ENCODE results near the gene MED13L. TPM values are rescaled to one million over a fixed set of nuclear protein-coding genes. Genes with fewer than 3 reads are reported as not detected.

MED13L gene
- total and polyA plus RNA-seq, 4 donors, result 7.9 to 94.0 (median 37.7) TPM

DNA sequence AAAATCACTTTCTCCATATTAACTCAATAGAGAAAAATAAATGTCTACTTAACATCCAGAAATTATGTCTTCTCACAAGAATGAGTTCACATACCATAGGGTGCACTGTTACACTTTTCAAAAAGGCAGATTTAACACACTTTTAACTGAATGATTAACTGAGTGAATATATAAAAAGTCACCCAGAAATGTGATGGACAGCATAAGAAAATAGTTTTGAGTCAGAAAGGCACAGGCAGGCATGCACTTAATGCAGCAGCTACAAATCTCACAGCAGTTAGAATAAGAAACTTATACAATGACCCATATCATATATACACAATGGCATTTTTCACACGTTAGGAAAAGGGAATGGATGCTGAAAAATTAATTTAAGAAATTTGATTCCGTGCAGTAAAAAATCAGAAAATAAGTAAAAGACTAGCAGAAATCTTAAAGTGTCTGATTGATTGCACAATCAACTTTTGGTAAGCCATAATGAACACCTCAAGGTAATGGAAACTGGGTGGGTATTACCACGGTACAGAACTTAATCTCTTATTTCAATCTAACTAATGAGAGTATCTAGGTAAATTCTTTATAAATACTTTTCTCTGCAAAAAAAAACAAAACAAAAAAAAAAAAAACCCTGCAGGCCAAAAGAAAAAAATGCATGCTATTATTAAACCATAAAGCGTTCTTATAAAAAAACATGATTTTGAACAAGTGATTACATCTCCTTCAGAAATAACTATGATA lies 3.5 kb downstream of the MED13L start (continued):
- TF ChIP-seq, protein P1, sequence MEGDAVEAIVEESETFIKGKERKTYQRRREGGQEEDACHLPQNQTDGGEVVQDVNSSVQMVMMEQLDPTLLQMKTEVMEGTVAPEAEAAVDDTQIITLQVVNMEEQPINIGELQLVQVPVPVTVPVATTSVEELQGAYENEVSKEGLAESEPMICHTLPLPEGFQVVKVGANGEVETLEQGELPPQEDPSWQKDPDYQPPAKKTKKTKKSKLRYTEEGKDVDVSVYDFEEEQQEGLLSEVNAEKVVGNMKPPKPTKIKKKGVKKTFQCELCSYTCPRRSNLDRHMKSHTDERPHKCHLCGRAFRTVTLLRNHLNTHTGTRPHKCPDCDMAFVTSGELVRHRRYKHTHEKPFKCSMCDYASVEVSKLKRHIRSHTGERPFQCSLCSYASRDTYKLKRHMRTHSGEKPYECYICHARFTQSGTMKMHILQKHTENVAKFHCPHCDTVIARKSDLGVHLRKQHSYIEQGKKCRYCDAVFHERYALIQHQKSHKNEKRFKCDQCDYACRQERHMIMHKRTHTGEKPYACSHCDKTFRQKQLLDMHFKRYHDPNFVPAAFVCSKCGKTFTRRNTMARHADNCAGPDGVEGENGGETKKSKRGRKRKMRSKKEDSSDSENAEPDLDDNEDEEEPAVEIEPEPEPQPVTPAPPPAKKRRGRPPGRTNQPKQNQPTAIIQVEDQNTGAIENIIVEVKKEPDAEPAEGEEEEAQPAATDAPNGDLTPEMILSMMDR (IDR thresholded peaks at IDR 0.05; ENCODE audit: low read depth, low read length, missing input control), result no peak
- TF ChIP-seq TAF1 (conservative IDR thresholded peaks at IDR 0.05) (no peak), RXRA (IDR thresholded peaks at IDR 0.05) (no peak)
- TF ChIP-seq, protein P2, sequence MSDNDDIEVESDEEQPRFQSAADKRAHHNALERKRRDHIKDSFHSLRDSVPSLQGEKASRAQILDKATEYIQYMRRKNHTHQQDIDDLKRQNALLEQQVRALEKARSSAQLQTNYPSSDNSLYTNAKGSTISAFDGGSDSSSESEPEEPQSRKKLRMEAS (IDR thresholded peaks at IDR 0.05), result no peak

DNA sequence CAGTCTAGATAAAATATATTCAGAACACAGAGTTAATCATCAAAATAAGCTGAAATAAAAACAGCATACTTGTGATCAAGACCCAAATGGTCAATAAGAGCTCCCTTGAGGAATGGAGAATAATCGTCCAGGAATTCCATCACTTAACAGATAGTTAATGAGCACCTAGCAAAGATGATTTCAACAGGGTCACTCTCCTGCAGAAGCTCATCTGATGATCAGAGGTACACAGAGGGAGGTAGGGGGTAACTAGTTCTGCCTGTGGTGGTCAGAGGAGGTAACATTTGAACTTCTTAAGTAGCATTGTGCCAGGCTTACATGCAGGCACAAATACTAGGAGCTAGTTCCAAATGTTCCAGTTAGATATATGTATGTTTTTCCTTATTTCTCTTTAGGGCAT lies 9.5 kb downstream of the MED13L start:
- Histone ChIP-seq H3K4me1 (ENCODE audit: control insufficient read depth in 4 of 4, insufficient read depth in 4 of 4, low read length in 3 of 4) (peaks cover 6 to 37% (median 22%) of the 10 kb centered on the region in 4 donors), H3K27me3 (ENCODE audit: control insufficient read depth in 4 of 4, insufficient read depth in 4 of 4, low read length in 3 of 4) (no peaks in the 10 kb centered on the region), H3K36me3 (ENCODE audit: control insufficient read depth in 4 of 4, insufficient read depth in 3 of 4, low read depth in 1 of 4, low read length in 3 of 4) (no peaks in the 10 kb centered on the region), H3K9me3 (ENCODE audit: control insufficient read depth in 4 of 4, low read length in 3 of 4) (no peaks in the 10 kb centered on the region), H3K4me3 (ENCODE audit: low read depth in 1 of 3, low read length in 3 of 3) (no peak overlapping the region), H3K9ac (ENCODE audit: low read depth in 1 of 2, low read length in 2 of 2) (no peak overlapping the region), H3K27ac (ENCODE audit: low read depth in 1 of 2, low read length in 2 of 2) (no peak overlapping the region)
- 25% methylated on average over 1 of the region's 1 CpG for WGBS
- TF ChIP-seq, protein P3, sequence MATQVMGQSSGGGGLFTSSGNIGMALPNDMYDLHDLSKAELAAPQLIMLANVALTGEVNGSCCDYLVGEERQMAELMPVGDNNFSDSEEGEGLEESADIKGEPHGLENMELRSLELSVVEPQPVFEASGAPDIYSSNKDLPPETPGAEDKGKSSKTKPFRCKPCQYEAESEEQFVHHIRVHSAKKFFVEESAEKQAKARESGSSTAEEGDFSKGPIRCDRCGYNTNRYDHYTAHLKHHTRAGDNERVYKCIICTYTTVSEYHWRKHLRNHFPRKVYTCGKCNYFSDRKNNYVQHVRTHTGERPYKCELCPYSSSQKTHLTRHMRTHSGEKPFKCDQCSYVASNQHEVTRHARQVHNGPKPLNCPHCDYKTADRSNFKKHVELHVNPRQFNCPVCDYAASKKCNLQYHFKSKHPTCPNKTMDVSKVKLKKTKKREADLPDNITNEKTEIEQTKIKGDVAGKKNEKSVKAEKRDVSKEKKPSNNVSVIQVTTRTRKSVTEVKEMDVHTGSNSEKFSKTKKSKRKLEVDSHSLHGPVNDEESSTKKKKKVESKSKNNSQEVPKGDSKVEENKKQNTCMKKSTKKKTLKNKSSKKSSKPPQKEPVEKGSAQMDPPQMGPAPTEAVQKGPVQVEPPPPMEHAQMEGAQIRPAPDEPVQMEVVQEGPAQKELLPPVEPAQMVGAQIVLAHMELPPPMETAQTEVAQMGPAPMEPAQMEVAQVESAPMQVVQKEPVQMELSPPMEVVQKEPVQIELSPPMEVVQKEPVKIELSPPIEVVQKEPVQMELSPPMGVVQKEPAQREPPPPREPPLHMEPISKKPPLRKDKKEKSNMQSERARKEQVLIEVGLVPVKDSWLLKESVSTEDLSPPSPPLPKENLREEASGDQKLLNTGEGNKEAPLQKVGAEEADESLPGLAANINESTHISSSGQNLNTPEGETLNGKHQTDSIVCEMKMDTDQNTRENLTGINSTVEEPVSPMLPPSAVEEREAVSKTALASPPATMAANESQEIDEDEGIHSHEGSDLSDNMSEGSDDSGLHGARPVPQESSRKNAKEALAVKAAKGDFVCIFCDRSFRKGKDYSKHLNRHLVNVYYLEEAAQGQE (IDR thresholded peaks at IDR 0.05), result no peak
- TF ChIP-seq TAF1 (conservative IDR thresholded peaks at IDR 0.05) (no peak), JUND (IDR thresholded peaks at IDR 0.05) (no peak), NR2F2 (IDR thresholded peaks at IDR 0.05) (no peak), GABPA (IDR thresholded peaks at IDR 0.05 in 1 of 2, conservative IDR thresholded peaks at IDR 0.05 in 1 of 2) (no peak), RAD21 (IDR thresholded peaks at IDR 0.05) (no peak), FOXA1 (IDR thresholded peaks at IDR 0.05) (no peak), SP1 (IDR thresholded peaks at IDR 0.05) (no peak), EGR1 (IDR thresholded peaks at IDR 0.05; ENCODE audit: low read depth in 2 of 2) (no peak), YY1 (IDR thresholded peaks at IDR 0.05) (no peak), FOXA2 (IDR thresholded peaks at IDR 0.05) (no peak), RXRA (IDR thresholded peaks at IDR 0.05) (no peak), HNF4A (conservative IDR thresholded peaks at IDR 0.05) (no peak)
- TF ChIP-seq, protein P4, sequence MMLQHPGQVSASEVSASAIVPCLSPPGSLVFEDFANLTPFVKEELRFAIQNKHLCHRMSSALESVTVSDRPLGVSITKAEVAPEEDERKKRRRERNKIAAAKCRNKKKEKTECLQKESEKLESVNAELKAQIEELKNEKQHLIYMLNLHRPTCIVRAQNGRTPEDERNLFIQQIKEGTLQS (IDR thresholded peaks at IDR 0.05), result no peak
- TF ChIP-seq, protein P2 (IDR thresholded peaks at IDR 0.05), result no peak
- TF ChIP-seq, protein P5, sequence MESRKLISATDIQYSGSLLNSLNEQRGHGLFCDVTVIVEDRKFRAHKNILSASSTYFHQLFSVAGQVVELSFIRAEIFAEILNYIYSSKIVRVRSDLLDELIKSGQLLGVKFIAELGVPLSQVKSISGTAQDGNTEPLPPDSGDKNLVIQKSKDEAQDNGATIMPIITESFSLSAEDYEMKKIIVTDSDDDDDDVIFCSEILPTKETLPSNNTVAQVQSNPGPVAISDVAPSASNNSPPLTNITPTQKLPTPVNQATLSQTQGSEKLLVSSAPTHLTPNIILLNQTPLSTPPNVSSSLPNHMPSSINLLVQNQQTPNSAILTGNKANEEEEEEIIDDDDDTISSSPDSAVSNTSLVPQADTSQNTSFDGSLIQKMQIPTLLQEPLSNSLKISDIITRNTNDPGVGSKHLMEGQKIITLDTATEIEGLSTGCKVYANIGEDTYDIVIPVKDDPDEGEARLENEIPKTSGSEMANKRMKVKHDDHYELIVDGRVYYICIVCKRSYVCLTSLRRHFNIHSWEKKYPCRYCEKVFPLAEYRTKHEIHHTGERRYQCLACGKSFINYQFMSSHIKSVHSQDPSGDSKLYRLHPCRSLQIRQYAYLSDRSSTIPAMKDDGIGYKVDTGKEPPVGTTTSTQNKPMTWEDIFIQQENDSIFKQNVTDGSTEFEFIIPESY (IDR thresholded peaks at IDR 0.05), result no peak
- TF ChIP-seq, protein P1 (IDR thresholded peaks at IDR 0.05; ENCODE audit: low read depth, low read length, missing input control), result no peak
- DNase-seq (ENCODE audit: low spot score), result no peak
